Activated naive CD8-positive, alpha-beta T cell treated with anti-CD3 and anti-CD28 coated beads, Interleukin-2, amount 50 U/mL, for 16 hours (primary cell): ENCODE data around the gene RALB.
"Not testable (repeated sequence)": the region's sequence is repeated elsewhere in the genome, so short reads cannot be mapped to it uniquely, and the experiment has no call there.

Experiments used
- DNase-seq: peaks from one replicate; pipeline ENCODE4 v3.0.0-alpha.2; 2020; ENCODE audit warnings: low read depth, low spot score

Gene RALB

GRCh38 chr2:120243211-120243610 lies 9.4 kb upstream of the RALB start:
- DNase-seq: no peak

GRCh38 chr2:120243875-120244553 lies 8.6 kb upstream of the RALB start:
- no peak for DNase-seq

DNA sequence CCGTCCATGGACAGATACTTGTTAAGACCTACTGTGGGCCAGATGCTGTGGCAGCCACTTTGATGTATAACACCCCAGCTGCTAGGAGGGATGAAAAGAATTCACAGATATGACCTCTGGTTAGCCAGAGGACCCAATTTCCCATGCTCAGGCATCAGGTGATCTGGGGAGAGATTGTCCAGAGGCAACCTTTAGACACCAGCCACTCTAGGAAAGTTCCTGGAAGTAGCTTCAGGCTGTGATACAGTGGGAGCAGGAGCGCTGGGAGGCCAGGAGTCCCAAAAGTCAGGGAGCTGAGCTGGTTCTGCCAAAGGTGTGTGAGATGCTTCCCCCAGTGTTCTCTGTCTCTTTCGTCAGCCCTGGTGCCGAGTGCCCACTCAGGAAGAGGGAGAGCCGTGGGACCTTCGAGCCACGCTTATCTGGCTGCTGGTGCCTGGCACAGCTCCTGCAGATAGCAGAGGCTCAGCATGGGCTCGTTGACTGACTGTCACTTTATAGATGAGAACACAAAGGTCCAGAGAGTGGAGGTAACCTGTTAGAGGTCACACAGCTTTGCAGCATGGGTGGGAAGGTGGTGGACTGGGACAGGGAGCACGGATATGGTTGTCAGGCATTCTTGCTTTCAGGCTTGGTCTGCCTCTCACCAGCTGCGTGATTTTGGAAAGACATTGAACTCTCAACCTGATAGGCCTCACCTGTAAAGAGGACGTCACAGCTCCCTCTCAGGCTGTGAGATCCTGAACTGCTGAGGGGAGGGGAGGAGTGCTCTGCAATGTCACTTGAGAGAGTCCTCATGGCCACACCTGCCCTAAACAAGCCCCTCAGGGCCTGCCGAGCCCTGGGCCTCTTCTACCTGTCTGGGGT lies 7.8 kb upstream of the RALB start:
- no peak for DNase-seq

GRCh38 chr2:120245520-120246332 lies 6.9 kb upstream of the RALB start:
- DNase-seq: no peak

GRCh38 chr2:120246546-120247300 lies 5.9 kb upstream of the RALB start:
- DNase-seq: no peak

- DNase-seq: no peak
Observed at GRCh38 chr2:120247851-120248250, 4.8 kb upstream of the RALB start.

DNA sequence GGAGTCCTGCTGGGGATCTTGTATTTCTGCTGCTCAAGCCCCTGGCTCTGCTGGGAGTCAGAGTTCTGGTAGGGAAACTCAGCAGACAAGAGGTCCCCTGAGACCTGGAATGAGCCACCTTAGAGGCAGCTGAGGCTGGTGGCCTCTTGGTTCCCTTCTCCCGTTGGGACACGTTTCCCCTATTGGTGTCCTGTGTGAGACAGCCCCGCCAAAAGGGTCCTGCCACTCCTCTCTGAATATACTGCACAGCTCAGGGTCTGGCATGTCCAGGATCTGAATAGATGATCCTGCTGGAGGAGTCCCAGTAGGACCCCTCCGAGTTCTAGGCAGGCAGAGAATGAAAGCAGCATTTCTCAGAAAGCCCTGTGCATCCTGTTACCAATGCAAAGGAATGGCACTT lies 2.0 kb upstream of the RALB start:
- DNase-seq: no peak

DNA sequence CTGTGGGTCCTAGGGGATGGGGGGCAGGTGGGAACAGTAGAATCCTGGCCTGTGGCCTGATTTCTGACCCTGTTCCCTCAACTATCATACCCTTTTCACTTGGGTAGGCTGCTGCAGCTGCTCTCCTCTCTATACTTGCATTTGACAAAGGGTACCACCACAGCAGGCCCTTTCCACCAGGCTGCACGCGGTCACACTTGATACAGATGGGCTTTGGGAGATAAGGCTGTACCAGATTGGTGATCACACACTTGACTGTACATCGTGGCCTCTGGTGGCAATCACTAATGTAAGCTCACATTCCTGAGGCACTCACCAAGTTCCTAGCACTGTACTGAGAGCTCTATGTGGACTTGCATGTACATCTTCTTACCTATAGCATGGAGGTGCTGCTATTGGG lies 1.6 kb upstream of the RALB start:
- no peak for DNase-seq

GRCh38 chr2:120251880-120252224 lies 800 bp upstream of the RALB start:
- no peak for DNase-seq

GRCh38 chr2:120253021-120253882 lies 600 bp downstream of the RALB start:
- DNase-seq: peak; percentile 2

- no peak for DNase-seq
Observed at GRCh38 chr2:120254178-120254577, 1.5 kb downstream of the RALB start.

DNA sequence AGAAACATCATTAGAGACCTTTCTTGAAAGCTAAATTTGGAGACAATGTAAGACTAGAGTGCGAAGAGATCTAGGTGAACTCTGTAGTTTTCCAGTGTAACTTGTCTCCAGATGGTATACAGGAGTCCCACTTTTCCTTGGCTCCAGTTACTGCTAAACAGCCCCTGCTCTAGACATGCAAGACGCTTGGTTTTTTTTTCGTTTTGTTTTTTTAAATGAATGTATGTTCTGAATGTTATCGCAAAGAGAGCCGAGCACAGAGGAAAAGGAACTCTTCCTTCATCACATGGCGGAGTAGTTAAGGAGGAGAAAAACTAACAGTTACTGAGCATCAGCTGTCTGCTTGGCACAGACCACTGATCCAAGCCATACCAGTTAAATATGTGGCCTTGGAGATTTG lies 2.4 kb downstream of the RALB start:
- no peak for DNase-seq

DNA sequence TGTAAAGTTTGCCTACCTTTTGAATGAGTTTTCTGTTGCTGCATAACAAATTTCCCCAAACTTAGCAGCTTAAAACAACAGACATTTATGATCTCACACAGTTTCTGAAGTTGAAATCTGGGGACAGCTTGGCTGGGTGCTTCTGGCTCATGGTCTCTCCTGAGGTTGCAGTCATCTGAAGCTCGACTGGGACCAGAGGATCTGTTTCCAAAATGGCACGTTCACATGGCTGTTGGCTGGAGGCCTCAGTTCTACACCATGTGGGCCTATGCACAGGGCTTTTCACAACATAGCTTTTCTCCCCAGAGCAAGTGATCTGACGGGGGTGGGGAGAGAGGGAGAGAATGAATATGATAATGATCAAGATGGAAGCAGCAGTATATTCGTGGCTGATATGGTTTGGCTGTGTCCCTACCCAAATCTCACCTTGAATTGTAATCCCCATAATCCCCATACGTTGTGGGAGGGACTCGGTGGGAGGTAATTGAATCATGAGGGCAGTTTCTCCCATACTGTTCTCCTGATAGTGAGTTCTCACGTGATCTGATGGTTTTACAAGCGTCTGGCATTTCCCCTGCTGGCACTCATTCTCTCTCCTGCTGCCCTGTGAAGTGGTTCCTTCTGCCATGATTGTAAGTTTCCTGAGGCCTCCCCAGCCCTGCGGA lies 3.5 kb downstream of the RALB start:
- no peak for DNase-seq

DNA sequence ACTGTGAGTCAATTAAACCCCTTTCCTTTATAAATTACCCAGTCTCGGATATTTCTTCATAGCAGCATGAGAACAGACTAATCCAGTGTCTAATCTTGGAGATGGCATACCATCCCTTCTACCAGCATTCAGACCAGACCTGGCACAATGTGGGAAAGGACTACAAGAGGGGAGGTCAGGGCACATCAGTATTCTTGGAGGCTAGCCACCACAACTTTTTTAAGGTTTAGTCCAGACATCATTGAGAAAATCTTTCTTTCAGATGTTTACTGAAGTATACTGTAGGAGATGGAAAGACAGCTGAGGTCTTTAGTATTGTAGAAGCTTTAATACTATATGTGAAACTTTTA lies 4.0 kb downstream of the RALB start:
- no peak for DNase-seq

GRCh38 chr2:120257522-120257921 lies 4.9 kb downstream of the RALB start:
- no peak for DNase-seq

DNA sequence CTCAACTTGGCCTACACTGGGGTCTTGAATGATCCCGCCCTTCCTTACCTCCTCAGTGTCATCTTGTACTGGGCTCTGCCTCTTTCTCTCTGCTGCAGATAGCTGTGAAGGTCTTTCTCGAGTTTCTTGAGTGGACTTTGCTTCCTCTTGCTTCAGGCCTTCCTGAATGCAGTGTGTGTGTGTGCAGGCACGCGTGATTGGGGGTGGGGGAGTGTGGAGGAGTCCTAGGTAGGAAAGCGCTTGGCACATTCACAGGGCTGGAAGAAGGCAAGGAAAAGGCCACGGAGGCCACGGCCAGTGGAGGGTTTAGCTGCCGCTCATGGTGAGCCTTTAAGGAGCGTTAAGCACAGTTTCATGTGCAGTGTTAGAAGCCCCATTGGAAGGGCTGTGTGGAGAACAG lies 5.5 kb downstream of the RALB start:
- no peak for DNase-seq

DNA sequence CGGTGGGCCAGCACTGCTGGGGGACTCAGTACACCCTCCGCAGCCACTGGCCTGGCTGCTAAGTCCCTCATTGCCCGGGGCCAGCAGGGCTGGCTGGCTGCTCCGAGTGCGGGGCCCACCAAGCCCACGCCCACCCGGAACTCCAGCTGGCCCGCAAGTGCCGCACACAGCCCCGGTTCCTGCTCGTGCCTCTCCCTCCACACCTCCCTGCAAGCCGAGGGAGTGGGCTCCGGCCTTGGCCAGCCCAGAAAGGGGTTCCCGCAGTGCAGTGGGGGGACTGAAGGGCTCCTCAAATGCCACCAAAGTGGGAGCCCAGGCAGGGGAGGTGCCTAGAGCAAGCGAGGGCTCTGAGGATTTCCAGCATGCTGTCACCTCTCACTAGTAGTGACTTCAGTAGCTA lies 7.3 kb downstream of the RALB start:
- not testable (repeated sequence) for DNase-seq

- DNase-seq: no peak
Observed at GRCh38 chr2:120260736-120261135, 8.1 kb downstream of the RALB start.

- no peak for DNase-seq
Observed at GRCh38 chr2:120261387-120262006, 8.8 kb downstream of the RALB start.

- no peak for DNase-seq
Observed at GRCh38 chr2:120262150-120262549, 9.5 kb downstream of the RALB start.
